ENCODE results near the gene STAT4. TPM values are rescaled to one million over a fixed set of nuclear protein-coding genes. Genes with fewer than 3 reads are reported as not detected.

Gene STAT4
- polyA plus RNA-seq, 1 of the 3 experiments (the other 2 are of a cell fraction): 0.12 TPM

DNA sequence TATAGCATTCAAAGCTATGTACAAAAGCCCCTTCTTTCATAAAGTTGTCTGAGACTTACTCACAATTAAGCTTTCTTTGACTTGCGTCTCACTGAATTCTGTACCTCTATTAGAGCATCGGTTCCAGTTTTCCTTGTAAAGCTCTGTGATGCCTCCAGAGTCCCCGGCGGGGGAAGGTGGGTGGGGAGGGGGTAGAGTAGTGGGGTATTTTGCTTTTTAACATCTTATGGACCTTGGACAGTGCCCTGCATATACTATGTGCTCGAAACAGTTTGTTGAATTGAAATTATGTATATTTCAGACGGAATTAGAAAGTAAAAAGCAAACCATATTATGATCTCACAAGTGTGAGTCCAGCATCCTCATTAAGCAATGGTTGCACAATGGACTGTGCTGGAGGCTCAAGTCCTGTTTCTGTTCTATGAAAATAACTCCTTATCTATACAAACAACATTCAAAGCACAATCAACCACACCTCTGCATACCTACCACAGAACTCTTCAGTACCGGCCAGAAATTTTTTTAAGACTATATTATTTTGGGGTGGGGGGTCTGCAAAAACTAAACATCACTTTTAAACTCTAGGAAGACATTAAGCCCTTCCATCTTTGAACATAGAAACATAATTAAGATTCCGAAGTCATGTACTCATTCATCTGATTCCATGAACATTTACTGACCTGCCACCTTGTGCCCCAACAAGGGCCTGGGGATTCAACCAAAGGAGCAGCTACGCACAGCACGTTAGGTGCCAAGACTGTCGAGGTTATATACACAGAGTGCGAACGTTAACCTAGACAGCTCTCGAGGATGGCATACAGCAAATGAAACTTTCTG, 137.7 kb downstream of the STAT4 start:
- Histone ChIP-seq H3K36me3 (replicated peaks in 1 of 2; ENCODE audit: control insufficient read depth in 1 of 2, insufficient read depth in 2 of 2, low read length in 1 of 2) (peaks cover 14 to 27% of the 10 kb centered on the region in 2 experiments), H3F3A (replicated peaks; ENCODE audit: insufficient read depth) (no peaks in the 10 kb centered on the region), H3K4me2 (peak overlapping the region; percentile 74), H3K9ac (peak overlapping the region; percentile 75), H3K4me3 (ENCODE audit: low read depth in 2 of 2, low read length in 1 of 2) (peak overlapping the region; percentile 86 to 94), H3K27me3 (ENCODE audit: insufficient read depth) (no peaks in the 10 kb centered on the region), H3K27ac (ENCODE audit: low read depth in 2 of 2, low read length in 1 of 2) (peak overlapping the region; percentile 65 to 93; a peak in 3 of 4 replicates), H3K9me3 (no peaks in the 10 kb centered on the region), H2AFZ (ENCODE audit: low read depth) (peak overlapping the region; percentile 79), H3K79me2 (ENCODE audit: insufficient read depth) (peaks cover 38% of the 10 kb centered on the region), H3K9me2 (no peaks in the 10 kb centered on the region), H3K4me1 (ENCODE audit: control insufficient read depth in 1 of 2, insufficient read depth in 2 of 2, low read depth in 1 of 2, low read length in 1 of 2) (peaks cover 6 to 19% of the 10 kb centered on the region in 2 experiments; a peak in 2 of 4 replicates), H4K20me1 (ENCODE audit: insufficient read depth) (no peaks in the 10 kb centered on the region)
- CTCF ChIA-PET: interaction anchor here (0.5 to 1.1 kb wide), 3 partner anchors 17 to 232 kb away, joined by 3 to 6 read pairs (median 3); no protein-coding TSS in a partner anchor
- POLR2A ChIA-PET: interaction anchor here (0.8 kb wide), 1 partner anchor 9 kb away, joined by 3 read pairs; no protein-coding TSS in a partner anchor
- DNase-seq: peak; percentile 30
- no peak for TF ChIP-seq POLR2AphosphoS5 (IDR thresholded peaks at IDR 0.05; ENCODE audit: low read depth, low read length)
- TF ChIP-seq, protein P1, sequence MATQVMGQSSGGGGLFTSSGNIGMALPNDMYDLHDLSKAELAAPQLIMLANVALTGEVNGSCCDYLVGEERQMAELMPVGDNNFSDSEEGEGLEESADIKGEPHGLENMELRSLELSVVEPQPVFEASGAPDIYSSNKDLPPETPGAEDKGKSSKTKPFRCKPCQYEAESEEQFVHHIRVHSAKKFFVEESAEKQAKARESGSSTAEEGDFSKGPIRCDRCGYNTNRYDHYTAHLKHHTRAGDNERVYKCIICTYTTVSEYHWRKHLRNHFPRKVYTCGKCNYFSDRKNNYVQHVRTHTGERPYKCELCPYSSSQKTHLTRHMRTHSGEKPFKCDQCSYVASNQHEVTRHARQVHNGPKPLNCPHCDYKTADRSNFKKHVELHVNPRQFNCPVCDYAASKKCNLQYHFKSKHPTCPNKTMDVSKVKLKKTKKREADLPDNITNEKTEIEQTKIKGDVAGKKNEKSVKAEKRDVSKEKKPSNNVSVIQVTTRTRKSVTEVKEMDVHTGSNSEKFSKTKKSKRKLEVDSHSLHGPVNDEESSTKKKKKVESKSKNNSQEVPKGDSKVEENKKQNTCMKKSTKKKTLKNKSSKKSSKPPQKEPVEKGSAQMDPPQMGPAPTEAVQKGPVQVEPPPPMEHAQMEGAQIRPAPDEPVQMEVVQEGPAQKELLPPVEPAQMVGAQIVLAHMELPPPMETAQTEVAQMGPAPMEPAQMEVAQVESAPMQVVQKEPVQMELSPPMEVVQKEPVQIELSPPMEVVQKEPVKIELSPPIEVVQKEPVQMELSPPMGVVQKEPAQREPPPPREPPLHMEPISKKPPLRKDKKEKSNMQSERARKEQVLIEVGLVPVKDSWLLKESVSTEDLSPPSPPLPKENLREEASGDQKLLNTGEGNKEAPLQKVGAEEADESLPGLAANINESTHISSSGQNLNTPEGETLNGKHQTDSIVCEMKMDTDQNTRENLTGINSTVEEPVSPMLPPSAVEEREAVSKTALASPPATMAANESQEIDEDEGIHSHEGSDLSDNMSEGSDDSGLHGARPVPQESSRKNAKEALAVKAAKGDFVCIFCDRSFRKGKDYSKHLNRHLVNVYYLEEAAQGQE (IDR thresholded peaks at IDR 0.05; ENCODE audit: low read depth, low read length): peak; percentile 72
- WGBS (ENCODE audit: low lambda C conversion rate): 29% methylated on average over 14 of the region's 14 CpGs

DNA sequence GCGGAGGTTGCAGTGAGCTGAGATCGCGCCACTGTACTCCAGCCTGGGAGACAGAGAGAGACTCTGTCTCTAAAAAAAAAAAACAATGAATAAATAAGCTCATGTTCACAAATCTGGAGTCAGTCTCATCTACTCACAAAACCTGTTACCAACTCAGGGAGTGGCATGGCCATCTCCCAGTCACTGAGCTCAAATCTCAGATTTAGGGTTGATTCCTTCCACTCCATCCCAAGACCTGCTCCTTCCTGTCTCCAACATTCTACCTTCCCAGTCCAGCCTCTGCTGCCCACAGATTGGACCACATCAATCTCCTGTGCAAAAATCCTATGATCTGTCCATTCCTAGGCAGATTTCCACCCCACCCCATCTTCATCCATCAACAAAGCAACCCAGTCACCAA, 138.4 kb downstream of the STAT4 start:
- H3K4me3 ChIP-seq (ENCODE audit: low read depth in 2 of 2, low read length in 1 of 2): peak overlapping the region in 1 of 2 experiments; percentile 86; a peak in 2 of 4 replicates
- H3K9ac ChIP-seq: 0 out of 2 replicates have a peak overlapping the region, but pooled peaks have one; percentile 75
- H3K4me1 ChIP-seq (ENCODE audit: control insufficient read depth in 1 of 2, insufficient read depth in 2 of 2, low read depth in 1 of 2, low read length in 1 of 2): peaks cover 6 to 21% of the 10 kb centered on the region in 2 experiments; a peak in 2 of 4 replicates
- ChIA-PET CTCF (interaction anchor here (0.5 to 1.1 kb wide), 5 partner anchors 16 to 231 kb away, joined by 3 to 6 read pairs (median 3); no protein-coding TSS in a partner anchor), POLR2A (interaction anchor here (0.8 to 2.7 kb wide), 2 partner anchors 8 to 9 kb away, joined by 3 to 10 read pairs; no protein-coding TSS in a partner anchor)
- peak overlapping the region; percentile 74 for H3K4me2 ChIP-seq
- H2AFZ ChIP-seq (ENCODE audit: low read depth): no peak overlapping the region
- TF ChIP-seq ELF1 (IDR thresholded peaks at IDR 0.05) (no peak), YY1 (IDR thresholded peaks at IDR 0.05; ENCODE audit: low read depth) (no peak), NFIC (IDR thresholded peaks at IDR 0.05; ENCODE audit: borderline replicate concordance) (no peak), SIN3A (IDR thresholded peaks at IDR 0.05; ENCODE audit: borderline replicate concordance, low read depth, low read length) (no peak), RCOR1 (IDR thresholded peaks at IDR 0.05; ENCODE audit: low read length) (no peak), JUND (IDR thresholded peaks at IDR 0.05) (no peak), RXRA (IDR thresholded peaks at IDR 0.05; ENCODE audit: borderline replicate concordance, low read depth) (no peak), EZH2phosphoT487 (IDR thresholded peaks at IDR 0.05; ENCODE audit: borderline replicate concordance, low read depth) (no peak)
- TF ChIP-seq, protein P2, sequence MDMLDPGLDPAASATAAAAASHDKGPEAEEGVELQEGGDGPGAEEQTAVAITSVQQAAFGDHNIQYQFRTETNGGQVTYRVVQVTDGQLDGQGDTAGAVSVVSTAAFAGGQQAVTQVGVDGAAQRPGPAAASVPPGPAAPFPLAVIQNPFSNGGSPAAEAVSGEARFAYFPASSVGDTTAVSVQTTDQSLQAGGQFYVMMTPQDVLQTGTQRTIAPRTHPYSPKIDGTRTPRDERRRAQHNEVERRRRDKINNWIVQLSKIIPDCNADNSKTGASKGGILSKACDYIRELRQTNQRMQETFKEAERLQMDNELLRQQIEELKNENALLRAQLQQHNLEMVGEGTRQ (IDR thresholded peaks at IDR 0.05; ENCODE audit: borderline replicate concordance, low read depth, low read length): no peak
- TF ChIP-seq, protein P1 (IDR thresholded peaks at IDR 0.05; ENCODE audit: low read depth, low read length): no peak
- TF ChIP-seq, protein P3, sequence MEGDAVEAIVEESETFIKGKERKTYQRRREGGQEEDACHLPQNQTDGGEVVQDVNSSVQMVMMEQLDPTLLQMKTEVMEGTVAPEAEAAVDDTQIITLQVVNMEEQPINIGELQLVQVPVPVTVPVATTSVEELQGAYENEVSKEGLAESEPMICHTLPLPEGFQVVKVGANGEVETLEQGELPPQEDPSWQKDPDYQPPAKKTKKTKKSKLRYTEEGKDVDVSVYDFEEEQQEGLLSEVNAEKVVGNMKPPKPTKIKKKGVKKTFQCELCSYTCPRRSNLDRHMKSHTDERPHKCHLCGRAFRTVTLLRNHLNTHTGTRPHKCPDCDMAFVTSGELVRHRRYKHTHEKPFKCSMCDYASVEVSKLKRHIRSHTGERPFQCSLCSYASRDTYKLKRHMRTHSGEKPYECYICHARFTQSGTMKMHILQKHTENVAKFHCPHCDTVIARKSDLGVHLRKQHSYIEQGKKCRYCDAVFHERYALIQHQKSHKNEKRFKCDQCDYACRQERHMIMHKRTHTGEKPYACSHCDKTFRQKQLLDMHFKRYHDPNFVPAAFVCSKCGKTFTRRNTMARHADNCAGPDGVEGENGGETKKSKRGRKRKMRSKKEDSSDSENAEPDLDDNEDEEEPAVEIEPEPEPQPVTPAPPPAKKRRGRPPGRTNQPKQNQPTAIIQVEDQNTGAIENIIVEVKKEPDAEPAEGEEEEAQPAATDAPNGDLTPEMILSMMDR (IDR thresholded peaks at IDR 0.05): no peak
- H3K27me3 ChIP-seq (ENCODE audit: insufficient read depth): no peaks in the 10 kb centered on the region
- H3K36me3 ChIP-seq (replicated peaks in 1 of 2; ENCODE audit: control insufficient read depth in 1 of 2, insufficient read depth in 2 of 2, low read length in 1 of 2): peaks cover 21 to 35% of the 10 kb centered on the region in 2 experiments
- peaks cover 38% of the 10 kb centered on the region for H3K79me2 ChIP-seq (ENCODE audit: insufficient read depth)
- H3K9me2 ChIP-seq: no peaks in the 10 kb centered on the region
- no peaks in the 10 kb centered on the region for H4K20me1 ChIP-seq (ENCODE audit: insufficient read depth)
- 98% methylated on average over 3 of the region's 3 CpGs for WGBS (ENCODE audit: low lambda C conversion rate)
- H3K27ac ChIP-seq (ENCODE audit: low read depth in 2 of 2, low read length in 1 of 2): no peak overlapping the region
- H3K9me3 ChIP-seq: no peaks in the 10 kb centered on the region
- H3F3A ChIP-seq (replicated peaks; ENCODE audit: insufficient read depth): no peaks in the 10 kb centered on the region
- no peak for DNase-seq
